PC-9 (cell line): ENCODE results near the gene TMA7. TPM values are rescaled to one million over a fixed set of nuclear protein-coding genes. Genes with fewer than 3 reads are reported as not detected.
A peak's percentile ranks its signal among the peaks of the same experiment; 100 is the strongest.

Source experiments
- BruUV-seq: library from RNA; stranded (reverse); fragments of 400-500 nt; replicated peaks from 2 replicates; lab custom pipeline; 2021; lab: Mats Ljungman, UMichigan
- CTCF ChIA-PET: fragments of 300-600 bp; sonication (Branson Sonifier 250); formaldehyde crosslinking; loops from one replicate; lab custom pipeline; 2022; ENCODE audit warnings: antibody characterized with exemption; lab: Charles Lee
- POLR2A ChIA-PET: fragments of 300-600 bp; sonication (Branson Sonifier 250); formaldehyde crosslinking; loops from one replicate; lab custom pipeline; 2022; ENCODE audit warnings: antibody characterized with exemption; ENCODE audit not compliant: unreplicated experiment; lab: Charles Lee
- DNase-seq, 2 experiments: peaks; one replicate each; pipeline versions ENCODE4 v3.0.0 to v3.0.0-alpha.2; 2015 to 2022; ENCODE audit warnings: mixed read lengths in 1 of 2
- H2AFZ ChIP-seq: fragments of 200-600 bp; sonication (generic); 2 replicates; pipeline ENCODE4 v1.8.1; 2017; ENCODE audit warnings: antibody characterized with exemption
- H3F3A ChIP-seq: fragments of 200-600 bp; sonication (generic); 2 replicates; pipeline ENCODE4 v1.8.1; 2017; ENCODE audit warnings: antibody characterized with exemption, mild to moderate bottlenecking, low read depth; ENCODE audit not compliant: insufficient read depth
- H3K27ac ChIP-seq: fragments of 200-600 bp; sonication (generic); 2 replicates; pipeline ENCODE4 v1.6.1; 2016; ENCODE audit warnings: mixed run types
- H3K27me3 ChIP-seq: fragments of 200-600 bp; sonication (generic); 2 replicates; pipeline ENCODE4 v1.6.1; 2016; ENCODE audit warnings: low read depth, mixed run types; ENCODE audit not compliant: insufficient read depth
- H3K36me3 ChIP-seq: fragments of 200-600 bp; sonication (generic); 2 replicates; pipeline ENCODE4 v1.6.1; 2016; ENCODE audit warnings: low read depth, mixed run types
- H3K4me1 ChIP-seq: fragments of 200-600 bp; sonication (generic); replicated peaks from 2 replicates; pipeline ENCODE4 v1.6.1; 2016; ENCODE audit warnings: mixed run types; ENCODE audit not compliant: insufficient read depth
- H3K4me2 ChIP-seq: fragments of 200-600 bp; sonication (generic); 2 replicates; pipeline ENCODE4 v1.6.1; 2017; ENCODE audit warnings: mixed run types
- H3K4me3 ChIP-seq: fragments of 200-600 bp; sonication (generic); 2 replicates; pipeline ENCODE4 v1.6.1; 2016; ENCODE audit warnings: mixed run types
- H3K79me2 ChIP-seq: fragments of 200-600 bp; sonication (generic); 2 replicates; pipeline ENCODE4 v1.6.1; 2017; ENCODE audit warnings: low read depth, mixed run types
- H3K9me2 ChIP-seq: fragments of 200-600 bp; sonication (generic); 2 replicates; pipeline ENCODE4 v1.8.1; 2017; ENCODE audit warnings: mild to moderate bottlenecking; ENCODE audit not compliant: insufficient read depth
- H3K9me3 ChIP-seq: fragments of 200-600 bp; sonication (generic); 2 replicates; pipeline ENCODE4 v1.8.1; 2016; ENCODE audit warnings: low read depth; ENCODE audit not compliant: insufficient read depth
- H4K20me1 ChIP-seq: fragments of 200-600 bp; sonication (generic); 2 replicates; pipeline ENCODE4 v1.8.1; 2017; ENCODE audit not compliant: insufficient read depth
- EZH2 ChIP-seq: fragments of 200-600 bp; sonication (generic); IDR thresholded peaks from 2 replicates; pipeline ENCODE4 v1.8.0; 2017; ENCODE audit warnings: antibody characterized with exemption, low read depth
- intact Hi-C: fragments of 100-400 bp; cut with micrococcal nuclease; formaldehyde crosslinking; loops from one replicate; pipeline ENCODE4 v1.10.0; 2022; ENCODE audit not compliant: unreplicated experiment
- total RNA-seq: library from RNA; stranded (reverse); gene quantifications from 2 replicates; pipeline ENCODE4 v1.2.3, GENCODE V29; 2021
- TF ChIP-seq, protein P1 (sequence below): fragments of 200-600 bp; sonication (generic); conservative IDR thresholded peaks from 2 replicates; pipeline ENCODE4 v1.6.1; 2017; ENCODE audit warnings: mixed run types, antibody characterized with exemption, mild to moderate bottlenecking, moderate library complexity

TMA7 gene
- total RNA-seq, 1 experiment from 2014 or later: 314 TPM

DNA sequence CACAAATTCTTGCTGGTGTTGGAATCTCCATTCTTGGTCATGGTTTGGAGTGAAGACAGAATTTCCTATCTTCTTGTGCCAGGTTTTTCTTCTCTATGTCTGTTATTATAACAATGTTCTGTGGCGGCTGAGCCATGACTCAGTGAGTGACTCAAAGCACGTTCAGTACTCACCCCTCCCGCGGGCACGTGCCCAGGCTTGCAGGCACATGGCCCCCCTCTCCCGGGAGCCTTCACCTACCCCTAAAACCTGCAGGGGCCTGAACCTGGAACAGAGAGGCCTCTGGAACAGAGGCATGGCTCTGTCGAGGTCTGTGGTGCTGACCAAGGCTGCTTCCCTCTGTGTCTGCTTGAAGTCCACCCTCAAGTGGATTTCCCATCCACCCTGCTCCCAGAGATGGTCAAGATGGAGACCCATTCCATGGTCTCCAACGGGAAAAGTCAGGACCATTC is 37.8 kb upstream of the TMA7 start:
- no peaks in the 10 kb centered on the region for H3K9me2 ChIP-seq
- no peak overlapping the region for H3K27ac ChIP-seq
- H4K20me1 ChIP-seq: no peaks in the 10 kb centered on the region
- DNase-seq: peak in 1 of 2 experiments; percentile 61
- H3K4me1 ChIP-seq: peaks cover 7% of the 10 kb centered on the region; the same call in 1 of the 2 replicates
- TF ChIP-seq EZH2: no peak
- TF ChIP-seq, protein P1, sequence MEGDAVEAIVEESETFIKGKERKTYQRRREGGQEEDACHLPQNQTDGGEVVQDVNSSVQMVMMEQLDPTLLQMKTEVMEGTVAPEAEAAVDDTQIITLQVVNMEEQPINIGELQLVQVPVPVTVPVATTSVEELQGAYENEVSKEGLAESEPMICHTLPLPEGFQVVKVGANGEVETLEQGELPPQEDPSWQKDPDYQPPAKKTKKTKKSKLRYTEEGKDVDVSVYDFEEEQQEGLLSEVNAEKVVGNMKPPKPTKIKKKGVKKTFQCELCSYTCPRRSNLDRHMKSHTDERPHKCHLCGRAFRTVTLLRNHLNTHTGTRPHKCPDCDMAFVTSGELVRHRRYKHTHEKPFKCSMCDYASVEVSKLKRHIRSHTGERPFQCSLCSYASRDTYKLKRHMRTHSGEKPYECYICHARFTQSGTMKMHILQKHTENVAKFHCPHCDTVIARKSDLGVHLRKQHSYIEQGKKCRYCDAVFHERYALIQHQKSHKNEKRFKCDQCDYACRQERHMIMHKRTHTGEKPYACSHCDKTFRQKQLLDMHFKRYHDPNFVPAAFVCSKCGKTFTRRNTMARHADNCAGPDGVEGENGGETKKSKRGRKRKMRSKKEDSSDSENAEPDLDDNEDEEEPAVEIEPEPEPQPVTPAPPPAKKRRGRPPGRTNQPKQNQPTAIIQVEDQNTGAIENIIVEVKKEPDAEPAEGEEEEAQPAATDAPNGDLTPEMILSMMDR: no peak
- H3K4me2 ChIP-seq: no peak overlapping the region
- H3K27me3 ChIP-seq: no peaks in the 10 kb centered on the region
- no peaks in the 10 kb centered on the region for H3K79me2 ChIP-seq
- no peaks in the 10 kb centered on the region; the same call in 1 of the 2 replicates for H3F3A ChIP-seq
- no peak overlapping the region for H3K4me3 ChIP-seq
- intact Hi-C loops: loop anchor here (5.0 kb wide), 1 partner anchor 155 kb away; the partner anchor contains the start of gene PFKFB4
- H3K9me3 ChIP-seq: no peaks in the 10 kb centered on the region
- ChIA-PET POLR2A (no interaction called here), CTCF (interaction anchor here (3.3 to 4.4 kb wide), 2 partner anchors 34 to 37 kb away, joined by 14 to 126 read pairs; partner anchors contain the start of genes CCDC51 and TMA7)
- no peak overlapping the region for H2AFZ ChIP-seq
- H3K36me3 ChIP-seq: no peaks in the 10 kb centered on the region
- no TSS peak for BruUV-seq

DNA sequence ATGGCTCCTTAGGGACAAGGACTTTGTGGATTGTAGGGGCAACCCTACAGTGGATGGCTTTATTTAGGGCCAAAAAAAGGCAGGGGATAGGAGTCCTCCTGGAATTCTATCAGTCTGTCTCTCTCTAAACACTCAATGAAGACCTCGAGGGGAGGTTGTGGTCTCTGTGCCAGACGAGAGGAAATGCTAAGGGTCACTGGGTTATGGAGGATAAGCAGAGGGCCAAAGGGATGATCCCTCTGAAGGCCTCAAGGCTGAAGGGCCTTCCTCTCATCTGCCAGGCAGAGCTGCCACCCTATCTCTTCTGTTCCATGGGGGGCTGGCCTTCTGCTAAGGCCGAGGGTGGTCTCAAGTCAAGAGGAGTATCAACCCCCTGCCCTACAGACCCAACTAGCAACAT is 37.1 kb upstream of the TMA7 start:
- no peak overlapping the region for H2AFZ ChIP-seq

GRCh38 chr3:48403533-48404439 is 36.3 kb upstream of the TMA7 start:
- no peaks in the 10 kb centered on the region for H3K36me3 ChIP-seq
- H3K4me1 ChIP-seq: peaks cover 7% of the 10 kb centered on the region; the same call in 1 of the 2 replicates
- no peaks in the 10 kb centered on the region for H3K79me2 ChIP-seq
- H3K27ac ChIP-seq: no peak overlapping the region
- no peak overlapping the region for H3K4me2 ChIP-seq
- no peaks in the 10 kb centered on the region for H4K20me1 ChIP-seq
- ChIA-PET CTCF (interaction anchor here (1.2 kb wide), 1 partner anchor 32 kb away, joined by 3 read pairs; no protein-coding TSS in a partner anchor), POLR2A (no interaction called here)
- intact Hi-C loops: loop anchor here (5.0 kb wide), 1 partner anchor 154 kb away; the partner anchor contains the start of gene PFKFB4
- H3F3A ChIP-seq: no peaks in the 10 kb centered on the region; the same call in 1 of the 2 replicates
- no peaks in the 10 kb centered on the region for H3K9me3 ChIP-seq
- no TSS peak for BruUV-seq
- no peak overlapping the region for H3K4me3 ChIP-seq
- no peaks in the 10 kb centered on the region for H3K27me3 ChIP-seq
- TF ChIP-seq, protein P1: no peak
- no peak for TF ChIP-seq EZH2
- DNase-seq: no peak
- no peak overlapping the region for H2AFZ ChIP-seq
- H3K9me2 ChIP-seq: no peaks in the 10 kb centered on the region

More for the DNA sequence above, 37.1 kb upstream of the TMA7 start:
- H4K20me1 ChIP-seq: no peaks in the 10 kb centered on the region
- TF ChIP-seq EZH2: no peak
- TF ChIP-seq, protein P1: no peak
- BruUV-seq: no TSS peak
- H3K9me3 ChIP-seq: no peaks in the 10 kb centered on the region
- no peak overlapping the region for H3K4me2 ChIP-seq
- H3K4me3 ChIP-seq: no peak overlapping the region
- no peaks in the 10 kb centered on the region for H3K9me2 ChIP-seq
- CTCF ChIA-PET: interaction anchor here (1.2 kb wide), 1 partner anchor 33 kb away, joined by 3 read pairs; no protein-coding TSS in a partner anchor
- no peaks in the 10 kb centered on the region for H3K79me2 ChIP-seq
- POLR2A ChIA-PET: no interaction called here
- H3F3A ChIP-seq: no peaks in the 10 kb centered on the region; the same call in 1 of the 2 replicates
- intact Hi-C loops: loop anchor here (5.0 kb wide), 1 partner anchor 154 kb away; the partner anchor contains the start of gene PFKFB4
- H3K27ac ChIP-seq: no peak overlapping the region
- peaks cover 7% of the 10 kb centered on the region; the same call in 1 of the 2 replicates for H3K4me1 ChIP-seq
- H3K36me3 ChIP-seq: no peaks in the 10 kb centered on the region
- no peak for DNase-seq
- no peaks in the 10 kb centered on the region for H3K27me3 ChIP-seq
